Activated CD8-positive, alpha-beta memory T cell treated with anti-CD3 and anti-CD28 coated beads, Interleukin-2, amount 10 ng/mL, durations not matched to agents 7 days and 5 days (primary cell): ENCODE results near the gene GCK. TPM values are rescaled to one million over a fixed set of nuclear protein-coding genes. Genes with fewer than 3 reads are reported as not detected.

ENCODE experiments used
- ATAC-seq: fragments of 150-1000 bp; cut with Tn5 transposase; one replicate; pipeline ENCODE4 v1.10.0; 2021; ENCODE audit warnings: moderate library complexity
- CTCF ChIA-PET: fragments of 350-600 bp; sonication (Branson Sonifier 250); formaldehyde crosslinking; loops from one replicate; lab custom pipeline; 2021; ENCODE audit warnings: antibody characterized with exemption; lab: Charles Lee
- DNase-seq: peaks from one replicate; pipeline ENCODE4 v3.0.0-alpha.2; 2020
- H3K27ac Mint-ChIP-seq: one replicate; pipeline ENCODE4 v1.8.0; 2021; ENCODE audit warnings: mild to moderate bottlenecking, mixed read lengths
- H3K27me3 Mint-ChIP-seq: one replicate; pipeline ENCODE4 v1.8.0; 2021; ENCODE audit warnings: mixed read lengths
- H3K36me3 Mint-ChIP-seq: one replicate; pipeline ENCODE4 v1.8.0; 2021; ENCODE audit warnings: mild to moderate bottlenecking, mixed read lengths
- H3K4me1 Mint-ChIP-seq: one replicate; pipeline ENCODE4 v1.8.0; 2021; ENCODE audit warnings: mixed read lengths
- H3K4me3 Mint-ChIP-seq: one replicate; pipeline ENCODE4 v1.8.0; 2021; ENCODE audit warnings: mild to moderate bottlenecking, moderate library complexity, mixed read lengths
- H3K9me3 Mint-ChIP-seq: one replicate; pipeline ENCODE4 v1.8.0; 2022; ENCODE audit warnings: low read depth, mixed read lengths
- total RNA-seq, 2 experiments: library from RNA; stranded (reverse); gene quantifications; one replicate each; pipeline ENCODE4 v1.2.3, GENCODE V29; 2021

The GCK gene
- total RNA-seq, 2 experiments from 2014 or later = 0.23 TPM; not detected in 1

DNA sequence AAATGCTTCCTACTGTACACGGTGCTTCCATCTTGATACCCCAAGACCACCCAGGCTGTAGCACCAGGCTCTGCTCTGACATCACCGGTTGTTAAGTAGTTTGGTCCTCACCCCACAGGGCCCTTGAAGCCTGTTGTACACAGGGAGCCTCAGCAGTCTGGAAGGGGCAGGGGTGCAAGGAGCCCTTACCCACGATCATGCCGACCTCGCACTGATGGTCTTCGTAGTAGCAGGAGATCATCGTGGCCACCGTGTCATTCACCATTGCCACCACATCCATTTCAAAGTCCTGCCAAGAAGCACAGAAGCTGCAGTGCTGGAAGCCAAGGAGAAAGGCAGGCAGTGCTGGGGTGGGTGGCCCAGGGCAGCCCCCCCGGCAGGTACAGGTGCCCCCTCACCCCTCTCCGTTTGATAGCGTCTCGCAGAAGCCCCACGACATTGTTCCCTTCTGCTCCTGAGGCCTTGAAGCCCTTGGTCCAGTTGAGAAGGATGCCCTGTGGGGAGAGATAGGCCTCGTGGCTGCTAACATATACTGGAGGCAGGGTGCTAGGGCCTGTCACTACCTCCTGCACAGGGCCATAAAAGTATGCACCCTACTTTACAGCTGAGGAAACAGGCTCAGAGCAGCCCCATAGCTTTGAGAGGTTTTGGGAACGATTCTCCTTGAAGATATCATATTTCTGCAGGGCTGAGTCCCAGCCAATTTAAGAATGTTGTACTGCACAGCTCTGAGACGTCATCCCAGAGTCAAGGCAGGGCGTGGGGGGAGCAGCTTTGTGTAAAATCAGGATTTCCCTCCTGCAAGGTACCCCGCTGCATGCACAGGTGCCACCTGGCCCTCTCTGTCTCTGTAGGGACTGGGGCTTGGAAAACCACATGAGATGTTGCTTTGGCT is 39.4 kb downstream of the GCK start:
- Mint-ChIP-seq H3K4me1 (peaks cover 8% of the 10 kb centered on the region), H3K27ac (no peak overlapping the region), H3K36me3 (no peaks in the 10 kb centered on the region), H3K9me3 (no peaks in the 10 kb centered on the region), H3K27me3 (peaks cover 15% of the 10 kb centered on the region), H3K4me3 (no peak overlapping the region)
- no peak for DNase-seq
- CTCF ChIA-PET = no interaction called here
- ATAC-seq = no peak

DNA sequence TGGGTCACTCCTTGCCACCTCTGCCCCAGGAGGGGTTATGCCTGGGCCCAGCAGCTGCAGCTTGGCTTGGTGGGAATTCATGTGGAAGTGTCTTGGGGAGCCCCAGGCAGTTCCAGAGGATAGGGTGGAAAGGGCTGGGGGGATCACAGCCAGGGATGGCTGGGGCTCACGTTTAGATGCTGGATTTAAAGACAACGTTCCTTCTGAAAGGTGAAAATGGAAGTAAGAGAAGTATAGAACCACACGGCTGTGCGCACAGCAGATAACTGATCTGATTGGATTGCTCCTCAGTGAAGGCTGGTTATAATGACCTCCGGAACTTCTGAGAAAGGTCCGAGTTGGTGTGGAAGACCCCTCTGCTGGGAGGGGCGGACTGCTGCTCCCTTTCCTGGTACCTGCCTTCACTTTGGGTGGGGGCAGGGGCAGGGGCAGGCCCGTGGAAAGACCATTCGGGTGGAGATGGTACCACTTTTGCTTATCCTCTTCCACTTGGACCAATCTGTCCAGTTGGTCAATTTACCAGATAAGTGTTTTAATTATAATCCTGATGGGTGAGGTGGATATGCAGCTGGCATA is 40.2 kb downstream of the GCK start:
- CTCF ChIA-PET = no interaction called here
- DNase-seq = no peak
- H3K4me3 Mint-ChIP-seq = no peak overlapping the region

DNA sequence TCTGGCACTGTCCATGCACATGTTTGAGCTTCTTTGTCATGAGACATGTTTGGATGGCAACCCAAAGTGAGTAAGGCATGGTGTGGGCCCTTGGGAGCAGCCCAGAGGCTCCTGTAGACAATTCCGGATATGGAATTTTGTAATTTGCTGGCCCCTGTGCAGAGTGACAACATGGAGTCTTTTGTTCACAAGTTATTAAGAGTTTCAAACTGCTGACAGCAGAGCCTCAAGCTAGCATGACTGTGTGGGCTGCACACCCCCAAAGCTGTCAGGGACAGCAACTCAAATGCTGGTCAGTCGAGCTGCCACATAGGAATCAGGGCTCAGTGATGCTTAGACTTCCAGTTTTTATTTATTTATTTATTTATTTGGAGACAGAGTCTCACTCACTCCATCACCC is 41.1 kb downstream of the GCK start:
- no peak overlapping the region for H3K27ac Mint-ChIP-seq
- no peaks in the 10 kb centered on the region for H3K9me3 Mint-ChIP-seq
- H3K27me3 Mint-ChIP-seq = peaks cover 28% of the 10 kb centered on the region
- DNase-seq (no peak), ATAC-seq (no peak)
- no peaks in the 10 kb centered on the region for H3K36me3 Mint-ChIP-seq
- no peak overlapping the region for H3K4me3 Mint-ChIP-seq
- CTCF ChIA-PET = interaction anchor here (1.4 kb wide), 1 partner anchor 48 kb away, joined by 4 read pairs; no protein-coding TSS in a partner anchor
- H3K4me1 Mint-ChIP-seq = peaks cover 8% of the 10 kb centered on the region

More for the DNA sequence above, 40.2 kb downstream of the GCK start:
- Mint-ChIP-seq H3K36me3 (no peaks in the 10 kb centered on the region), H3K27ac (no peak overlapping the region), H3K27me3 (peaks cover 23% of the 10 kb centered on the region), H3K4me1 (peaks cover 8% of the 10 kb centered on the region), H3K9me3 (no peaks in the 10 kb centered on the region)
- no peak for ATAC-seq

DNA sequence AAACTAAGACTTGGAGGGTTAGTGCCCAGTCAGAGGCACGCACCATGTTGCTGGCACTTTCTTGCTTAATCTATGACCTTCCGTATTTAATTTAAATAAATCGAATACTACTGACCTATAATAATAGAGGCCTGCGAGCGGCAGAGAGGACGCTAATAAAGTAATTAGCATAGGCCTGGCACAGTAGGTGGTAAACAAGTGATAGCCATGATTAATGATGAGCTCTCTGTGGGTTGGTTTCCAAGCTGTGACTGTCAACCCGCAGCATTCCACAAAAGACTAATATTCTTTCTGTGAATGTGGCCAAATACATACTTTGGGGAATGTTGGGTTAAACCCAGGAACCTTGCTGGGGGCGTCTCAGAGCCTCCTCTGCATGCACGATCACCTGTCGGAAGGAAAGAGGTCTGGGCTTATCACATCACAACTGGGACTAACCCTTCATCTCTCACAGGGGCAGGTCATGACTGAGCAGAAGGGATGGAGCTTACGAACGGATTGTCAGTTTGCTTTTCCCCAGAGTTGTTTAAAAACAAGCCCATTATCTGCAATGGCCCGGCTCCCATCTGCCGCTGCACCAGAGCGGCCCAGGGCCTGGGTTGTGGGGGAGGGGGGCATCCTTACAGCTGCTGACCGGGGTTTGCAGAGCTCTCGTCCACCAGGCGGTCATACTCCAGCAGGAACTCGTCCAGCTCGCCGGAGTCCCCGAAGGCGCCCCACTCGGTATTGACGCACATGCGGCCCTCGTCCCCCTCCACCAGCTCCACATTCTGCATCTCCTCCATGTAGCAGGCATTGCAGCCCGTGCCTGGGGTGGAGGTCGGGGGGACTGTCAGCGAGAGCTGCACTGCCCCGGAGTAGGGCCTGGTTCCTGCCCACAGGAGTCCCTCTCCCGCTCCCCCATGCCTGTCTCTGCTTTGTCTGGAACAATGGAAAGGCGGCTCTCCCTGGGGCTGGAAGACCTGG is 41.9 kb downstream of the GCK start:
- ATAC-seq = no peak
- H3K9me3 Mint-ChIP-seq = no peaks in the 10 kb centered on the region
- CTCF ChIA-PET = interaction anchor here (1.4 kb wide), 1 partner anchor 49 kb away, joined by 4 read pairs; no protein-coding TSS in a partner anchor

DNA sequence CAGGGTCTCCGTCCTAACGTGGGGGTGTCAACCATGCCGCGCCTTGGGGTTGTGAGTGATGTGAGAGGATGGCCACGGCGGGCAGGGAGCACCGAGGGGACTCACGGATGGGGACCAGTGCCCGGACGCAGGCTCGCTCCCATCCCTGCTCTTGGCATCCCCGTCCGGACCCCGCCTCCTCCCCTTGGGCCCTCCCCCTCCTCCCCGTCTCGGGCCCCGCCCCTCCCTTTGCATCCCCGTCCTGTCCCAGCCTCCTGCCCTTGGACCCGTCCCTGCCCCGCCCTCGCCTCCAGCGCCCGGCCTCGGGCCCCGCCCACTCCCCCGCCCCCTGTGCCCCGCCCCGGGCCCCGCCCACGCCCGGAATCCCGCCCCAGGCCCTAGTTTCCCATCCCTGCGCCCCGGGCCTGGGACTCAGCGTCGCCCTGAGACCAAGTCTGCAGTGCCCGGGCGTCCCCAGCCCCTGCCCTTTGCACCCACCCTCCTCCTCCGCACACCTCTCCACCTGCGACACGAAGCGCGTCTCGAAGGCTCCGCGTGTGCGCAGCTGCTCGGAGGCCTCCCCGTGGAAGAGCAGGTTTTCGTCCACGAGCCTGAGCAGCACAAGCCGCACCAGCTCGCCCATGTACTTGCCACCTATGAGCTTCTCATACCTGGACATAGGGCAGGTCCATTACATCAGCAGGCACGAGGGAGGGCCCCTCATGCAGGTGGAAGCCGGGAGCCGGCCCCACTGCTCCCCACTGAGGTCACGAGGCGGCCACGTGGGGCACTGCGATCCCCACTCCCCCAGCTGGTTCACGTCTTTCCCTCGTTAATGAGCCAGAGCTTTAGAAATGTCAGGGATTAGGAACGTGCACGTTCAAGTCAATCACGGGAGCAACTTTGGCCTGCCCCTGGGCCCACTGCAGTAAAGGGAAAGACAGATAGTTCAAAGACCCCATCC is 43.0 kb downstream of the GCK start:
- Mint-ChIP-seq H3K27me3 (peaks cover 28% of the 10 kb centered on the region), H3K4me1 (peaks cover 8% of the 10 kb centered on the region), H3K27ac (no peak overlapping the region), H3K4me3 (peak overlapping the region; percentile 60), H3K9me3 (no peaks in the 10 kb centered on the region), H3K36me3 (no peaks in the 10 kb centered on the region)
- ATAC-seq = peak; percentile 88
- CTCF ChIA-PET = interaction anchor here (1.4 kb wide), 1 partner anchor 50 kb away, joined by 4 read pairs; no protein-coding TSS in a partner anchor
- DNase-seq = peak; percentile 81

More for the DNA sequence above, 41.9 kb downstream of the GCK start:
- Mint-ChIP-seq H3K4me3 (no peak overlapping the region), H3K27ac (no peak overlapping the region), H3K36me3 (no peaks in the 10 kb centered on the region), H3K27me3 (peaks cover 28% of the 10 kb centered on the region), H3K4me1 (peaks cover 8% of the 10 kb centered on the region)
- DNase-seq = no peak

DNA sequence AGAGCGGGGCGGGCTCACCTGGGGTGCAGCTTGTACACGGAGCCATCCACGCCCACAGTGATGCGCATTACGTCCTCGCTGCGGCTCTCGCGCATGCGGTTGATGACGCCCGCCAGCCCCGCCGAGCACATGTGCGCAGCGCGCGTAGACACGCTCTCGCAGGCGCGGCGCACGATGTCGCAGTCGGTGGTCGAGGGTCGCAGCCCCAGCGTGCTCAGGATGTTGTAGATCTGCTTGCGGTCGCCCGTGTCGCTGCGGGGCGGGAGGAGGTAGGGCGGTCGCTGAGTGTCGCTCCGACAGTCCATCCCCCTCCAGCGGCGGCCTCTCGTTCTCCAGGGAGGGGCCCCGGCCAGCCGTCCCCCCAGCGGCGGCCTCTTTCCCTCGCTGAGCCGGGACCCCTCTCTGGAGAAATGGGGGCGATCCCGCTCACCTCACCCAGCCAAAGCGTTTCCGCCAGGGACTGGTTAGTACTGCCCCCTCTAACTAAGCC is 43.7 kb downstream of the GCK start:
- H3K4me3 Mint-ChIP-seq = peak overlapping the region; percentile 60
- peaks cover 8% of the 10 kb centered on the region for H3K4me1 Mint-ChIP-seq
- no peaks in the 10 kb centered on the region for H3K36me3 Mint-ChIP-seq
- CTCF ChIA-PET = interaction anchor here (1.0 kb wide), 1 partner anchor 18 kb away, joined by 3 read pairs; no protein-coding TSS in a partner anchor
- no peaks in the 10 kb centered on the region for H3K9me3 Mint-ChIP-seq
- H3K27me3 Mint-ChIP-seq = peaks cover 28% of the 10 kb centered on the region
- peak; percentile 35 for ATAC-seq
- no peak for DNase-seq
- no peak overlapping the region for H3K27ac Mint-ChIP-seq

DNA sequence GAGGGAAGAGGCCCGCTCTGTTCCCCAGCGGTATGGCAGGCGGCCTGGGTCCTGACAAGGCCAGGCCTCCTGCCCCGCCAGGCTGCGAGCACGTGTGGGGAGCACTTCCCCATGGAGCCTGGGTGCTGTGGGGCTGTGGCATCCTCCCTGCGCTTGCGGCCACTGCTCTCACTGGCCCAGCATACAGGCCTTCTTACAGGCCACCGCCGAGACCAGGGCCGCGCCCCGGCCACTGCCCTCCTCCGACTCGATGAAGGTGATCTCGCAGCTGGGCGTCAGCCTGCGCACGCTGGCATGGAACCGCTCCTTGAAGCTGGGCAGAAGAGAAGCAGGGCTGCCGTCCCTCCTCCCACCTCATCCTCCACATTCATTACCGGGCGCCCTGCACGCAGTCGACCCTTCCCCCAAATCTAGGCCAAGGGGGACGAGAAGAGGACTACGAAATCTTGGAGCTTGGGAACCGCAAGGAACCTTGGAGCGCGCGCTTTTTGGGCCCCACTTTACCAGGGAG is 44.2 kb downstream of the GCK start:
- Mint-ChIP-seq H3K9me3 (no peaks in the 10 kb centered on the region), H3K27ac (no peak overlapping the region), H3K4me1 (peaks cover 8% of the 10 kb centered on the region), H3K27me3 (peaks cover 28% of the 10 kb centered on the region), H3K4me3 (no peak overlapping the region), H3K36me3 (no peaks in the 10 kb centered on the region)
- DNase-seq (no peak), ATAC-seq (no peak)
- CTCF ChIA-PET = interaction anchor here (1.0 kb wide), 1 partner anchor 18 kb away, joined by 3 read pairs; no protein-coding TSS in a partner anchor

DNA sequence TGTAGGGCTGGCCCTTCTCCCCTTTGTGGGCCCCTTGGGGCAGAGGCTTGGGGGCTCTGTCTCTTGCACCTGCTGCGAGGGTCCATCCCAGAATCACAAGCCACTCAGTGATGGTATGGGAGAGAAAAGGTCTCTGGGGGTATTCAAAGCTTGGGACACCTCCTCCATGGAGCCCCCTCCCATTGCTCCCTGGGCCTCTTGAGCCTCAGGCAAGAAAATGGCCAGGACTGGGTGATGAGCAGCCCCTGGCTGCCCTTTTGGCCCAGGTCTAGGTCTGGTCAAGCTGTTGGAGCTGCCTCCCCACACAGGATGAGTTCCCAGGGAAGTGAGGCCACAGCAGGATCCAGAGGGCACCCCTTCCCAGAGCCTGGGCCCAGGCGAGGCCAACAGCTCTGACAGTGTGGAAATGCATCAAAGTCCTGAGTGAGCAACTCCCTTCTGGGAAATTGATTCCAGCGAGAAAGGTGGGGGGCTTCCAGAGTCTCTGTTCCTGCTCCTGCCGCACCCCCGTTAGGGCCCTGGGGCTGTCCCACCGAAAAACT is 44.7 kb downstream of the GCK start:
- Mint-ChIP-seq H3K4me1 (peaks cover 8% of the 10 kb centered on the region), H3K4me3 (no peak overlapping the region), H3K36me3 (no peaks in the 10 kb centered on the region), H3K27ac (no peak overlapping the region), H3K9me3 (no peaks in the 10 kb centered on the region), H3K27me3 (peaks cover 28% of the 10 kb centered on the region)
- DNase-seq (no peak), ATAC-seq (no peak)
- CTCF ChIA-PET = interaction anchor here (1.0 kb wide), 1 partner anchor 17 kb away, joined by 3 read pairs; no protein-coding TSS in a partner anchor

DNA sequence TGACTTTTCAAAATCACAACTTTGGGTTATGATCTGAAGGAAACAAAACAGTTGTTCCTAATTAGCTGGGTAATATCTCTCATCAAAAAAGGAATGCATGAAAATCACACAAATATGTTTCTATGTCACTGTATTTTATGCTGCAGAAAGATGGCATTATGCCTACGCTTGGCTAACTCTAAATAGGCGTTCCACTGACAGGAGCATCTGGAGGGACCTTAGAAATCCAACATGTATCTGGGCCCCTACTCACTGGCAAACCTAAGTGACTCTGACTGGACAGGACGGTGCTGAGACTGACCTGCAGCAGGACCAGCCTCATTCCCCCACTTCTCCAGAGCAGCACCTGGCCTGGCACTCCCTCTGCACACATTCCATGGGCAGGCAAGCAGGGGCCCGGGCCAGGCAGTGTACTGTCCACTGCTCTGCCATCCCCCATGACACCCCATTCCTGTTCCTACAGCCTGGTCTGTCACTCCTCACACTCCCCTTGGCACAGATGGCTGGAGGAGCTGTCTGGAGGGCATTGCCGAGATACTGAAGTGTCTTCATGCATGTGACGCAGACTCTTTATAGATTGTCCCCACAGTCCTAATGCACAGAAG is 45.5 kb downstream of the GCK start:
- DNase-seq (no peak), ATAC-seq (no peak)
- H3K36me3 Mint-ChIP-seq = no peaks in the 10 kb centered on the region
- no peaks in the 10 kb centered on the region for H3K9me3 Mint-ChIP-seq
- H3K4me1 Mint-ChIP-seq = peaks cover 8% of the 10 kb centered on the region
- no peak overlapping the region for H3K4me3 Mint-ChIP-seq
- CTCF ChIA-PET = no interaction called here
- H3K27me3 Mint-ChIP-seq = peaks cover 28% of the 10 kb centered on the region
- no peak overlapping the region for H3K27ac Mint-ChIP-seq

DNA sequence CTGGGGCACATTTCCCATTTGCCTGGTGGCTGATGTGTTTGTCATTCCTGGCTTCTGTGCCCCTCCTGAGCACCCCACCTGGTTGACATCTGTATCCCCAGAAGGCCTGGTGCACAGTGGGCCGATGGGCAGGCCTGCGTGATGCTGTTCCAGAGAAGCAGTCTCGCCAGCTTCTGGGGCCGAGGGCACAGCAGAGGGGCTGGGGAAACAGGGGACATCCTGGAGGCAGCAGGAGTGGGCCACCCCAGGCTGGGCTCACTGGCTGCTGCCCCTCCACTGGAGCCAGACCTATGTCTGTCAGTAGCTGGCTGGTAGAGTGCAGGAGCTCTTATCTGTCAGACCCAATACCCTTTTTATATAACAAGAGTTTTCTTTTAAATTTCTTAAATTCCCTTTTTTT is 47.2 kb downstream of the GCK start:
- peaks cover 8% of the 10 kb centered on the region for H3K4me1 Mint-ChIP-seq
- H3K9me3 Mint-ChIP-seq = no peaks in the 10 kb centered on the region
- DNase-seq = no peak
- no peak for ATAC-seq
- peaks cover 22% of the 10 kb centered on the region for H3K27me3 Mint-ChIP-seq
- H3K36me3 Mint-ChIP-seq = no peaks in the 10 kb centered on the region
- H3K27ac Mint-ChIP-seq = no peak overlapping the region
- H3K4me3 Mint-ChIP-seq = no peak overlapping the region
- CTCF ChIA-PET = interaction anchor here (1.3 kb wide), 1 partner anchor 11 kb away, joined by 3 read pairs; no protein-coding TSS in a partner anchor

DNA sequence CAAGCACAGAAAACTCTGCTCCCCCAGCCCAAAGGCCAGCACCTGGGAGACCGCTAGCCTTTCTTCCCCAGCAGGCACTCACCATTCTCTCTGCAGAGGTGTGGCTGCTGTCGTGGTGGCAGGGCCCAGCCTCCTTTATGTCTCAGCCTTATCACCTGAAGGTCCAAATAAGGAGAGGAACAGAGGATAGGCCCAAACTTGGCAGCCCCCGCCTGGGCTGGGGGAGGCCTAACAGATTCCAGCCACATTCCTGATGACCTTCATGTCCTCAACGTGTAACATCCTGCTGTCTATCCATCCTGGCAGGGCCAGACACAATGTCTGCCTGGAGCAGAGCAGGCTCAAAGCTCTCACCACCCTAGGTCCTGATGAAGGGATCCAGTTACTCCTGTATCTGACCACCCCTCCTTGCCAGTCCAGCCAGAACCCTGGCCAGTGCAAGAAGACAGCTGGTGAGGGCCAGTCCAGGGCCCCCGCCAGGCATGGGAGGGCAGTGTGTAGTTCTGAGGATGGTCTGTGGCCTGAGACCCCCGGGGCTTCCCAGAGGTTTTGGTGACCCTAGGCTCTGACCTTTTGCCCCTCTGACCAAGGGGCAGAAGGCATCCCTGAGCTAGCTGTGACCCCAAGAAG is 47.9 kb downstream of the GCK start, which contains the start of gene MYL7:
Gene MYL7, minus strand, starts transcription at position 112 of the 630 bp plus-strand sequence. Its CDS starts 27 bp downstream, at position 85.
- Mint-ChIP-seq H3K27me3 (peaks cover 20% of the 10 kb centered on the region), H3K27ac (no peak within 1 kb of the TSS), H3K4me3 (no peak within 1 kb of the TSS), H3K9me3 (no peaks in the 10 kb centered on the region), H3K4me1 (peaks cover 8% of the 10 kb centered on the region), H3K36me3 (no peaks in the 10 kb centered on the region)
- CTCF ChIA-PET = interaction anchor here (1.3 kb wide), 1 partner anchor 11 kb away, joined by 3 read pairs; no protein-coding TSS in a partner anchor
- no peak for ATAC-seq
- DNase-seq = no peak
